CD4-positive, alpha-beta T cell treated with Interleukin-15 for 4 hours (primary cell): ENCODE measurements around the gene SPP1.
"Not testable (repeated sequence)": the region's sequence is repeated elsewhere in the genome, so short reads cannot be mapped to it uniquely, and the experiment has no call there.

Experiments
- DNase-seq: peaks from one replicate; pipeline ENCODE4 v3.0.0-alpha.2; 2020; ENCODE audit warnings: low spot score

The SPP1 gene

DNA sequence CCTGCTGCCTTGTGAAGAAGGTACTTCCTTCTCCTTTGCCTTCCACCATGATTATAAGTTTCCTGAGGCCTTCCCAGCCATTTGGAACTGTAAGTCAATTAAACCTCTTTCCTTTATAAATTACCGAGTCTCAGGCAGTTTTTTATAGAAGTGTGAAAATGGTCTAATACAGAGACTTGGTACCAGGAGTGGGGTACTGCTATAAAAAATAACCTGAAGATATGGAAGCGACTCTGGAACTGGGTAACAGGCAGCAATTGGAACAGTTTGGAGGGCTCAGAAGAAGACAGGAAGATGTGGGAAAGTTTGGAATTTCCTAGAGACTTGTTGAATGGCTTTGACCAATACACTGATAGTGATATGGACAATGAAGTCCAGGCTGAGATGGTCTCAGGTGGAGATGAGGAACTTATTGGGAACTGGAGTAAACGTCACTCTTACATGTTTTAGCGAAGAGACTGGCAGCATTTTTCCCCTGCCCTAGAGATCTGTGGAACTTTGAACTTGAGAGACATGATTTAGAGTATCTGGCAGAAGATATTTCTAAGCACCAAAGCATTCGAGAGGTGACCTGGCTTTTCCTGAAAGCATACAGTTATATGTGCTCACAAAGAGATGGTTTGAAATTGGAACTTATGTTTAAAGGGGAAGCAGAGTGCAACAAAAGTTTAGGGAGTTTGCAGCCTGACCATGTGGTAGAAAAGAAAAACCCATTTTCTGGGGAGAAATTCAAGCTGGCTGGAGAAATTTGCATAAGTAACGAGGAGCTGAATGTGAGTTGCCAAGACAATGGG, 50.6 kb downstream of the SPP1 start:
- DNase-seq, result not testable (repeated sequence)

DNA sequence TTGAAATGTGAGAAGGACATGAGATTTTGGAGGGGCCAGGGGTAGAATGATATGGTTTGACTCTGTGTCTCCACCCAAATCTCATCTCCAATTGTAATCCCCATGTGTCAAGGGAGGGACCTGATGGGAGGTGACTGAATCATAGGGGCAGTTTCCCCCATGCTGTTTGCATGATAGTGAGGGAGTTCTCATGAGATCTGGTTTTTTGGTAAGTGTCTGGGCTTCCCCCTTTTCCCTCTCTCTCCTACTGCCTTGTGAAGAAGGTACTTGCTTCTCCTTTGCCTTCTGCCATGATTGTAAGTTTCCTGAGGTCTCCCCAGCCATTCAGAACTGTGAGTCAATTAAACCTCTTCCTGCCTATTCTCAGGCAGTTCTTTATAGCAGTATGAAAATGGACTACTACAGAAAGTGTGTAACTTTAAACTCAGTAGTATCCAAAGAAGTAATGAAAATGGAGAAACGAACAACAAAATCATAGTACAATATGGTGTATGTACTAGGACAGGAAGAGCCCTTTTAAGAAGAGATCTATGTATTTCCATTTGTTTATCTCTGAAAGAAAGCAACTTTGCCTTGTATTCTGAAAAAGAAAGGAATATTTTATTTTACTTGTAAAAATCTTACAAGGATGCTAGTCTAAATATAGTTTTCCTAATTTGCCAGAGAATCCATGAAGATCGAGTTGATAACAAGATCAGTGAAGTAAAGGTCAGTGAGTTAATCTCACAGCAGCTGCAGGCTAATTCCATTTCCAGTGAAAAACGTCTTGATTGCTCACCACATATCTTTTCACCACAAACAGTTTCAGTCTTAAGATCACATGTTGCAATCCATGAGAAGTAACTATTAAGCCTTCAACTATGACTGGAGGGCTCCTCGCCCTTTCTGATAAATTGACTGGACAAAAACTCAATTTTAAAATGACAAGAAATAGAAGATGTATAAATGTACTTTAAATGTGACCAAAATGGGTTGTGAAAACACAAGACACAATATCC, 52.4 kb downstream of the SPP1 start:
- DNase-seq, result no peak

DNA sequence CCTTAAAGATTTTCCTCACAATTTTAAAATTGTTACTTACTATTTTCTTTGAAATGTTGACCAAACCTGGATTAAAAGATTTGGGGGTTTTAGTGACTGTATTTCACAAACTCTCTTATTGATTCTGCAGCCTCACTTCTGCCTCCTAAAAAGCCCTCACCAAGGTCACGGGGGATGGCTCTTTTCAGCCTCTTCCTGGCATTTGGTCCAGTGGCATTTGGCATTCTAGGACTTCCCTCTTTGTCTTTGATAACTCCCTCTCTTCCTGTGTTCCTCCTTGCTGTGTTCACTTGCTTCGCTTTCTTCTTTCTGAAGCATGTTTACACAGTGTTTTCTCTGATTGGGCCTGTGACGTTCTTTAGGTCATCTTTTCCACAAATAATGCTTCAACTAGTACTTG, 53.4 kb downstream of the SPP1 start:
- DNase-seq, result no peak

DNA sequence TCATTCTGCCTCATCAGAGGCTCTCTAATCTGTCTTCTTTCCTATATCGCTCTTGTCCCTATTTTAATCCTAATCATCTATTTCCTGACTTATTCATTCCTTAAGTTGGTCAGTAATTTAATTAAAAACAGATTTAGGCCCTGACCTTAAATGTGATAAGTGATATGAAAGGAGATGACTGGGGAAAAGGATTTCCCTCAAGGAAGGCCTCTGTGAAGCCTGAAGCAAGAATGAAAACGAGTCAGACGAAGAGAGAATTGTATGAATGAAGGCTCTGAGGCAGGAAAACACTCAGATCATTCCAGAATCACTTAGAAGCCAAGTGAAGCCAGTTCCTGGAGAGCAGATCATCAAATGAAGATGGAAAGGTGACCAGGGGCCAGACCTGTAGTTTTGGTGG, 54.0 kb downstream of the SPP1 start:
- no peak for DNase-seq

GRCh38 chr4:88030565-88031310, 55.2 kb downstream of the SPP1 start:
- no peak for DNase-seq
